ENCODE measurements around the gene SGPP2.
A peak's percentile ranks its signal among the peaks of the same experiment; 100 is the strongest.
"Not testable (repeated sequence)": the region's sequence is repeated elsewhere in the genome, so short reads cannot be mapped to it uniquely, and the experiment has no call there.

SGPP2 gene, protein sequence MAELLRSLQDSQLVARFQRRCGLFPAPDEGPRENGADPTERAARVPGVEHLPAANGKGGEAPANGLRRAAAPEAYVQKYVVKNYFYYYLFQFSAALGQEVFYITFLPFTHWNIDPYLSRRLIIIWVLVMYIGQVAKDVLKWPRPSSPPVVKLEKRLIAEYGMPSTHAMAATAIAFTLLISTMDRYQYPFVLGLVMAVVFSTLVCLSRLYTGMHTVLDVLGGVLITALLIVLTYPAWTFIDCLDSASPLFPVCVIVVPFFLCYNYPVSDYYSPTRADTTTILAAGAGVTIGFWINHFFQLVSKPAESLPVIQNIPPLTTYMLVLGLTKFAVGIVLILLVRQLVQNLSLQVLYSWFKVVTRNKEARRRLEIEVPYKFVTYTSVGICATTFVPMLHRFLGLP

GRCh38 chr2:222424276-222424728 is at the start of gene SGPP2:
Gene SGPP2 (plus strand): TSS chr2:222424543. CDS start chr2:222424603, 60 bp downstream.
- peak; percentile 56 for DNase-seq

- DNase-seq: no peak
These were observed 48.5 kb upstream of the SGPP2 start for GRCh38 chr2:222375798-222376197.

GRCh38 chr2:222380456-222380855 is 43.9 kb upstream of the SGPP2 start:
- no peak for DNase-seq

DNA sequence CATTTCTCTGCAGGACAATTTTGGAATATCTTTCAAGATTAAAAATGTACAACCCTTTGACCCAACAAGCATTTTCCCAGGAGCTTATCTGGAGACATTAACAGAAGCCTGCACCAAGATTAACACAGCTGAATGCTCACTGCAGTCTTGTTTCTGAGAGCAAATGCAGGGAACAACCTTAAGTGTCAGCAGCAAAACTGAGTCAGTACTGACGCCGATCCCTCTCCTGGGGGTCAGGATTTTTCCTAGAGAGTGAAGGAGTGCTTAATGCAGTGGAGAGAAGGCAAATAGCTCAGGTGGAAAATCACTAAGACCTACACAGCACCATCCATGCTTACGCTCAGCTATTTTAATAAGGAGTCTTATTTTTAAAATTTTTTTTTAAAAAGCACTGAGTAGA is 42.8 kb upstream of the SGPP2 start:
- DNase-seq: no peak

DNA sequence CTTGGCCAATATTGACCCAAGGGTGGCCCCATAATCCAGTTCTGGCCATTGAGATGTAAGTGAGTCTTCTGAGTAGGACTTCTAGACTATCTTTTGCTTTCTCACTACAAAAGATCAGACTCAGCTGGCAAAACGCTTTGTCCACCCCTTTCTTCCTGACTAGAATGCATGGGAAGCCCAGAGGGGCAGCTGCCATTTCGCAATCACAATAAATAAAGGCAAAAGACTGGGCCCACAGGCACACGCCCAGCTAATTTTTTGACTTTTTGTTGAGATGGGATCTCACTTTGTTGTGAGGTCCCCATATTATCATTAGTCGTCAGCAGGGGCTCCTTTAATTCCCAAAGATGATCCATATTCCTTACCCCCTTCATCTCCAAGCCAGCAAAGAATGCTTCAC is 41.1 kb upstream of the SGPP2 start:
- DNase-seq: no peak

- no peak for DNase-seq
These were observed 32.5 kb upstream of the SGPP2 start for GRCh38 chr2:222391743-222392285.

- DNase-seq: no peak
These were observed 30.5 kb upstream of the SGPP2 start for GRCh38 chr2:222393733-222394267.

- peak; percentile 36 for DNase-seq
These were observed 25.9 kb upstream of the SGPP2 start for GRCh38 chr2:222398446-222398885.

- peak; percentile 80 for DNase-seq
These were observed 25.1 kb upstream of the SGPP2 start for GRCh38 chr2:222399038-222399783.

- DNase-seq: no peak
These were observed 20.0 kb upstream of the SGPP2 start for GRCh38 chr2:222404151-222404905.

GRCh38 chr2:222408684-222409083 is 15.7 kb upstream of the SGPP2 start:
- no peak for DNase-seq

GRCh38 chr2:222410534-222410933 is 13.8 kb upstream of the SGPP2 start:
- DNase-seq: no peak

- DNase-seq: not testable (repeated sequence)
These were observed 12.0 kb upstream of the SGPP2 start for GRCh38 chr2:222412334-222412733.

DNA sequence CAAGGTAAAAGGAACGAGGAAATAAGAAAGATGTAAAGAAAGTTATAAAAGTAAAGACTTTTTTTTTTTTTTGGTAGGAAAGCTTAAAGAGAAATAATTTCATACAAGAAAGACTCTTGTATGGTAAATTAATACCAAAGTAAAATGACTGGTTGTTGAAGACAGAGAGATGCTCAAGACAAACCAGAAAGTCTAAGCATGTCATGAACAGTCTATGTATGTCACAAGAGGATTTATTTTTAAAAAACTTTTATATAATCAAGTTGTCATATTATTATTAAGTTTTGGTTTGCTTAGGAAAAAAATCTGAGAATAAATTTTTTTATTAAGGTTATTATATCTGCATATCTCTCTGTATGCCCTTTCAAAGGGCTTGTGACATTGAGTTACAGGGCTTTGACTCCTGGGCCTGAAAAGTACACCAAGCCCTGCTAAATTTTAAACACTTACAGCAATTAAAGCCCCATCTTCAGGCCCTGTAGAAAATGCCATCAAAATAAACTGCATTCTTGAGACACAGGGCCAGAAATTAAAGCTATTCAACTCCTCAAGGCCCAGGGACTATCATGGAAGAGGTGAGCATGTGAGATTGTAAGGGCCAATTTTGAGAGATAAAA is 10.9 kb upstream of the SGPP2 start:
- no peak for DNase-seq

GRCh38 chr2:222418739-222419138 is 5.6 kb upstream of the SGPP2 start:
- no peak for DNase-seq

GRCh38 chr2:222420508-222420907 is 3.8 kb upstream of the SGPP2 start:
- no peak for DNase-seq

- DNase-seq: no peak
These were observed 2.7 kb upstream of the SGPP2 start for GRCh38 chr2:222421626-222422025.

DNA sequence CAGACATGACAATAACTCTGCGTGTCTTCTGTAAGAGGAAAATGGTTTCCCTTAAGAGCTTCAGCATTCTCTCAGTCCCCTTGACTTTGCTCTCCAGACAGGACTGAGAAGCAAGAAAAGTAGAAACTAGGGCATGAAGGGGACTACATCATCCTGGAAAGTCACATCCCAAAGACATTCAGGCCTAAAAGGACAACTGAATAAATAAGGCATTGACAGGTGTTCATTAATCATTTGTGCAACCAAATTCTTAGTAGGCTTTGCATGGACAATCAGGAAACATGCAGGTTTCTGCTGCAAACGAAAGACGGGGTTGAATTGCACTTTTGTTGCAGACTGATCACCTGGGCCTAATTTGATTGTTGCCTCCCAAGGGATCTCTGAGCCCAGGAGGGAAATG is 1.2 kb upstream of the SGPP2 start:
- peak; percentile 31 for DNase-seq

- no peak for DNase-seq
These were observed 589 bp upstream of the SGPP2 start for GRCh38 chr2:222423632-222424275.

- DNase-seq: peak; percentile 43
These were observed 657 bp downstream of the SGPP2 start for GRCh38 chr2:222424729-222425671.
